A673 (cell line): ENCODE results near the gene MGAT4A.

Experiments used
- CTCF ChIP-seq: fragments of 300-800, 200-600 bp; sonication (generic); conservative IDR thresholded peaks from 2 replicates; pipeline ENCODE4 v1.5.1; 2017; ENCODE audit warnings: low read depth, mild to moderate bottlenecking, antibody characterized with exemption, low read length, moderate library complexity, mixed read lengths
- EZH2 ChIP-seq: fragments of 200-600 bp; sonication (generic); IDR thresholded peaks from 2 replicates; pipeline ENCODE4 v1.6.1; 2017; ENCODE audit warnings: borderline replicate concordance, low read depth, mild to moderate bottlenecking, mixed read lengths, antibody characterized with exemption, low read length; ENCODE audit not compliant: poor library complexity, severe bottlenecking

GRCh38 chr2:98726735-98727368 is 4.1 kb downstream of the MGAT4A start:
- no peak for TF ChIP-seq CTCF
- no peak for TF ChIP-seq EZH2
